Nephron progenitor cell (in vitro differentiated cells): ENCODE measurements around the gene HSP90AB1.

Experiments
- DNase-seq: peaks from one replicate; pipeline ENCODE4 v3.0.0; 2021
- H3K27ac Mint-ChIP-seq: 2 replicates; pipeline ENCODE4 v1.8.0; 2021; ENCODE audit warnings: mild to moderate bottlenecking, moderate library complexity, mixed read lengths
- H3K27me3 Mint-ChIP-seq: 2 replicates; pipeline ENCODE4 v1.8.0; 2021; ENCODE audit warnings: mild to moderate bottlenecking, low read depth, mixed read lengths; ENCODE audit not compliant: poor library complexity
- H3K36me3 Mint-ChIP-seq: 2 replicates; pipeline ENCODE4 v1.8.0; 2021; ENCODE audit warnings: low read depth, mixed read lengths
- H3K4me1 Mint-ChIP-seq: 2 replicates; pipeline ENCODE4 v1.8.0; 2021; ENCODE audit warnings: mixed read lengths
- H3K4me3 Mint-ChIP-seq: 2 replicates; pipeline ENCODE4 v1.8.0; 2021; ENCODE audit warnings: mild to moderate bottlenecking, moderate library complexity, mixed read lengths
- H3K9me3 Mint-ChIP-seq: 2 replicates; pipeline ENCODE4 v1.8.0; 2021; ENCODE audit warnings: mild to moderate bottlenecking, moderate library complexity, mixed read lengths
- CTCF ChIP-seq: fragments of 200-600 bp; sonication (generic); IDR thresholded peaks from 2 replicates; pipeline ENCODE4 v1.5.0; 2021; ENCODE audit warnings: antibody characterized with exemption

Gene HSP90AB1

GRCh38 chr6:44267252-44267651 is 20.4 kb downstream of the HSP90AB1 start:
- TF ChIP-seq CTCF = no peak
- H3K4me3 Mint-ChIP-seq = no peak overlapping the region

DNA sequence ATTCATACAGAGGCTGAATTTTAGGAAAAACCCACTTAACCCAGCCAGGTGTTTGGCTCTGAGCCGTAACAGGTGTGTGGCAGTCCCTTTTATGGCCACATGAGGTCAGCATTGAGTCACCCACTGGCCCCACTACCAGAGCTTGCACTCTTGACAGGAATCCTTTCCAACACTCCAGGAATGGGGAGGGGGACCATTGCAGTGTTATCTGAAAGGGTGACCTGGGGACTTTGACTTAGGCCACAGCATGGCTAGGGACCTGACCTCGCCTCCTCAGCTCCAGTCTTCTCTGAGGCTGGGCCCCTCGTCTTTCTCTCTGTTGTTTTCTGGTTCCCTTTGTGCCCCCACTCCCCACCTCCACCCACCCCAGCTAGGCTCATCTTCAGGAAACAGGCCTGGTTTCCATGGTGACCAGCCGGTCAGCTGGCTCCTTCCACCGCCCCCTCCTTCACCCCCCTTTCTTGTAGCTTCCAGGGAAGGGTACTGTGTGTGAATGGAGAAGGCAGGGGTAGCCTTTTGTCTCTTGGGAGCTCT is 21.3 kb downstream of the HSP90AB1 start:
- peak; percentile 97 for TF ChIP-seq CTCF
- no peak overlapping the region for H3K4me3 Mint-ChIP-seq
- H3K27me3 Mint-ChIP-seq = peaks cover 14% of the 10 kb centered on the region
- H3K27ac Mint-ChIP-seq = no peak overlapping the region
- peak; percentile 75 for DNase-seq
- no peaks in the 10 kb centered on the region for H3K9me3 Mint-ChIP-seq
- peaks cover 78% of the 10 kb centered on the region for H3K4me1 Mint-ChIP-seq
- H3K36me3 Mint-ChIP-seq = no peaks in the 10 kb centered on the region

More at GRCh38 chr6:44267252-44267651, 20.4 kb downstream of the HSP90AB1 start:
- Mint-ChIP-seq H3K9me3 (no peaks in the 10 kb centered on the region), H3K36me3 (no peaks in the 10 kb centered on the region), H3K27me3 (peaks cover 14% of the 10 kb centered on the region), H3K27ac (no peak overlapping the region), H3K4me1 (peaks cover 82% of the 10 kb centered on the region)
- DNase-seq = no peak

- Mint-ChIP-seq H3K9me3 (no peaks in the 10 kb centered on the region), H3K4me1 (peaks cover 68% of the 10 kb centered on the region), H3K27ac (no peak overlapping the region), H3K4me3 (peak overlapping the region; percentile 85), H3K36me3 (no peaks in the 10 kb centered on the region), H3K27me3 (peaks cover 14% of the 10 kb centered on the region)
- DNase-seq = no peak
- TF ChIP-seq CTCF = no peak
Observed at GRCh38 chr6:44269178-44269920, 22.4 kb downstream of the HSP90AB1 start.

DNA sequence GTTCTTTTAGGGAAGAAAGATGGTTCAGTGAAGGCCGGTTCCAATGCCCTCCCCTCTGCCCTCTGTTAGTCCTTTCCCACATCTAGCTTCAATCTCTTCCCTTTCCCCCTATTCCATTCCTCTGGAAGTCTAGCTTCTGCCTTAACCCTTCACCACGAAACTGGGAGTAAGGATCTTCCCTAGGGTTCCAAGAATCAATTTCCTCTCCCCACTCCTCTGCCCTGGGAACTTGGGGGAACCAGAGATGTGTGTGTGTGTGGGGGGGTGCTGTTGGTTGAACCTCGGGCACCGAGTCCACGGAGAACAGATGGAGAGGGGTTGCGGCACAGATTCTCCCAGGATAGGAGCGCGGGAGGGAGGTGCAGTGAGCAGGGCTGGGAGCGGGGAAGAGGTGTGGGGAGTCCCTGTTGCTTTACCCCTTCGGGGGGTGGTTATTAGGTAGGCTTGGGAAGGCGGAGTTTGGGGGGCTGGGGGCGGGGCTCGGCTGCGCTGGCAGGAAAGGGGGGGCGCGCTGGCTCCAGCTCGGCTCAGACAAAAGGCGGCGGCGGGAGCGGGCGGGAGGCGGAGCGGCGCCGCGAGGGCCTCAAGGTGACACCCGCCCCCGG is 23.1 kb downstream of the HSP90AB1 start, which contains the start of gene TMEM151B:
Gene TMEM151B (plus strand): TSS at position 530 of the 605 bp plus-strand sequence. CDS start 293 bp downstream, outside the sequence.
- Mint-ChIP-seq H3K27ac (no peak within 1 kb of the TSS), H3K27me3 (peaks cover 14% of the 10 kb centered on the region), H3K4me3 (peak within 1 kb of the TSS; percentile 85), H3K36me3 (no peaks in the 10 kb centered on the region), H3K4me1 (peaks cover 65% of the 10 kb centered on the region), H3K9me3 (no peaks in the 10 kb centered on the region)
- DNase-seq = peak; percentile 49
- TF ChIP-seq CTCF = no peak

GRCh38 chr6:44270526-44271405 is 23.9 kb downstream of the HSP90AB1 start:
- Mint-ChIP-seq H3K4me1 (peaks cover 61% of the 10 kb centered on the region), H3K4me3 (peak overlapping the region; percentile 83), H3K9me3 (no peaks in the 10 kb centered on the region), H3K36me3 (no peaks in the 10 kb centered on the region), H3K27me3 (peaks cover 14% of the 10 kb centered on the region), H3K27ac (no peak overlapping the region)
- DNase-seq = peak; percentile 90
- TF ChIP-seq CTCF = no peak
